ENCODE measurements around the gene APPL2. TPM values are rescaled to one million over a fixed set of nuclear protein-coding genes. Genes with fewer than 3 reads are reported as not detected.

The APPL2 gene
- total RNA-seq, 1 experiment from 2014 or later: 49.2 TPM

DNA sequence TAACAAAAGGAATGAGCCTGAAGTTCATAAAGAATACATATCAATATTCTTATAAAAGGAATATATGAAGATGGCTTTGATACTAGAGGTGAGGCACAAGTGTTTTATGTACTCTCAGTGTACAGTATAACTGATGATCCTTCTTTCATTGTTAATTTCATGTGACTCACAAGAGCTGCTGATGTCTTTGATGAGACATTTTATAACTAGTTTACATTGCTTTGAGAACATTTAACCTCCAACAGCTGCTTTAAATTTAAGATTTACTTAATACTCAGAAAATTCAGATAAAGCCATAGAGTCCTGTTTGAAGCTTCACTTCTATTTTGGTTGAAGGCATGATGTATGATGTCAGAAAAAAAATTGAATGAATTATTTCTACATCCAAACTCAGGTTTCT lies 68.6 kb downstream of the APPL2 start:
- Mint-ChIP-seq H3K27ac (ENCODE audit: unreplicated experiment) (no peak overlapping the region), H3K36me3 (ENCODE audit: insufficient read depth, unreplicated experiment) (peaks cover 45% of the 10 kb centered on the region), H3K9me3 (ENCODE audit: unreplicated experiment) (no peaks in the 10 kb centered on the region), H3K4me1 (ENCODE audit: low read depth, unreplicated experiment) (no peaks in the 10 kb centered on the region), H3K4me3 (ENCODE audit: unreplicated experiment) (no peak overlapping the region), H3K27me3 (ENCODE audit: insufficient read depth, unreplicated experiment) (no peaks in the 10 kb centered on the region)
- no TSS peak for BruUV-seq (replicated peaks)
- ChIA-PET CTCF (no interaction called here), POLR2A (no interaction called here)
- no peak for DNase-seq
- H3K4me1 ChIP-seq: no peaks in the 10 kb centered on the region
- no peak overlapping the region for H3K4me3 ChIP-seq (ENCODE audit: low read depth, low read length)
- no peak for TF ChIP-seq CTCF (IDR thresholded peaks at IDR 0.05; ENCODE audit: insufficient read depth in 1 of 2, low read depth in 1 of 2, low read length in 1 of 2, severe bottlenecking in 1 of 2, unreplicated experiment in 1 of 2)
- no peaks in the 10 kb centered on the region for H3K27me3 ChIP-seq (replicated peaks; ENCODE audit: control insufficient read depth, insufficient read depth, low read length)
- intact Hi-C loops (cut with micrococcal nuclease; ENCODE audit: unreplicated experiment): no loop called here
- H3K36me3 ChIP-seq (ENCODE audit: control insufficient read depth, insufficient read depth, low read length): no peaks in the 10 kb centered on the region; the same call in 1 of the 2 replicates
- no peaks in the 10 kb centered on the region for H3K9me3 ChIP-seq

- Histone ChIP-seq H3K4me3 (ENCODE audit: low read depth, low read length) (no peak overlapping the region), H3K9me3 (no peaks in the 10 kb centered on the region), H3K36me3 (ENCODE audit: control insufficient read depth, insufficient read depth, low read length) (no peaks in the 10 kb centered on the region; the same call in 1 of the 2 replicates), H3K4me1 (no peaks in the 10 kb centered on the region), H3K27me3 (replicated peaks; ENCODE audit: control insufficient read depth, insufficient read depth, low read length) (no peaks in the 10 kb centered on the region)
- Mint-ChIP-seq H3K4me3 (ENCODE audit: unreplicated experiment) (no peak overlapping the region), H3K9me3 (ENCODE audit: unreplicated experiment) (no peaks in the 10 kb centered on the region), H3K27me3 (ENCODE audit: insufficient read depth, unreplicated experiment) (no peaks in the 10 kb centered on the region), H3K27ac (ENCODE audit: unreplicated experiment) (no peak overlapping the region), H3K36me3 (ENCODE audit: insufficient read depth, unreplicated experiment) (peaks cover 47% of the 10 kb centered on the region), H3K4me1 (ENCODE audit: low read depth, unreplicated experiment) (no peaks in the 10 kb centered on the region)
- ChIA-PET POLR2A (no interaction called here), CTCF (no interaction called here)
- no TSS peak for BruUV-seq (replicated peaks)
- DNase-seq: no peak
- TF ChIP-seq CTCF (IDR thresholded peaks at IDR 0.05; ENCODE audit: insufficient read depth in 1 of 2, low read depth in 1 of 2, low read length in 1 of 2, severe bottlenecking in 1 of 2, unreplicated experiment in 1 of 2): no peak
- intact Hi-C loops (cut with micrococcal nuclease; ENCODE audit: unreplicated experiment): no loop called here
Measured at GRCh38 chr12:105166736-105167135, 69.2 kb downstream of the APPL2 start.

DNA sequence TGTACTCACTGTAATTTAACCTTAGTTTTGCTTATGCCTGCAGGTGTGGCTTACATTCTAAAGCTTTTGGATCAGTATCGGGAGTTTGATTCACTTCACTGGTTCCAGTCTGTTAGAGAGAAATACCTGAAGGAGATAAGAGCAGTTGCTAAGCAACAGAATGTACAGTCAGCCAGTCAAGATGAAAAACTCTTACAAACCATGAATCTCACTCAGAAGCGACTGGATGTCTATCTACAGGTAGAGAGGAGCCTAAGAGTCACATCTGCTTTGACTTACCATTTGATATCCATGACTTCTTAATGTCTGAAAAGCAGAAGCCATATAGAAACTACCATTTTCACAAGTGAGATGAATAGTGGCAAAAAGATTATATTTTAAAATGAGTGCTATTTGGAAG lies 71.9 kb downstream of the APPL2 start:
- Histone ChIP-seq H3K9me3 (no peaks in the 10 kb centered on the region), H3K27me3 (replicated peaks; ENCODE audit: control insufficient read depth, insufficient read depth, low read length) (no peaks in the 10 kb centered on the region), H3K4me1 (no peaks in the 10 kb centered on the region), H3K4me3 (ENCODE audit: low read depth, low read length) (no peak overlapping the region), H3K36me3 (ENCODE audit: control insufficient read depth, insufficient read depth, low read length) (no peaks in the 10 kb centered on the region; the same call in 1 of the 2 replicates)
- Mint-ChIP-seq H3K4me1 (ENCODE audit: low read depth, unreplicated experiment) (peaks cover 4% of the 10 kb centered on the region), H3K27ac (ENCODE audit: unreplicated experiment) (no peak overlapping the region), H3K4me3 (ENCODE audit: unreplicated experiment) (no peak overlapping the region), H3K36me3 (ENCODE audit: insufficient read depth, unreplicated experiment) (peaks cover 53% of the 10 kb centered on the region), H3K27me3 (ENCODE audit: insufficient read depth, unreplicated experiment) (no peaks in the 10 kb centered on the region), H3K9me3 (ENCODE audit: unreplicated experiment) (no peaks in the 10 kb centered on the region)
- intact Hi-C loops (cut with micrococcal nuclease; ENCODE audit: unreplicated experiment): no loop called here
- TF ChIP-seq CTCF (IDR thresholded peaks at IDR 0.05; ENCODE audit: insufficient read depth in 1 of 2, low read depth in 1 of 2, low read length in 1 of 2, severe bottlenecking in 1 of 2, unreplicated experiment in 1 of 2): no peak
- CTCF ChIA-PET: no interaction called here
- POLR2A ChIA-PET: no interaction called here
- no peak for DNase-seq
- BruUV-seq (replicated peaks): no TSS peak

Measured in Caco-2 (cell line).